ENCODE results near the gene SMOC1.

Gene SMOC1

GRCh38 chr14:69863083-69863482 lies 16.1 kb upstream of the SMOC1 start:
- no peak for DNase-seq (ENCODE audit: low read depth in 2 of 2)

DNA sequence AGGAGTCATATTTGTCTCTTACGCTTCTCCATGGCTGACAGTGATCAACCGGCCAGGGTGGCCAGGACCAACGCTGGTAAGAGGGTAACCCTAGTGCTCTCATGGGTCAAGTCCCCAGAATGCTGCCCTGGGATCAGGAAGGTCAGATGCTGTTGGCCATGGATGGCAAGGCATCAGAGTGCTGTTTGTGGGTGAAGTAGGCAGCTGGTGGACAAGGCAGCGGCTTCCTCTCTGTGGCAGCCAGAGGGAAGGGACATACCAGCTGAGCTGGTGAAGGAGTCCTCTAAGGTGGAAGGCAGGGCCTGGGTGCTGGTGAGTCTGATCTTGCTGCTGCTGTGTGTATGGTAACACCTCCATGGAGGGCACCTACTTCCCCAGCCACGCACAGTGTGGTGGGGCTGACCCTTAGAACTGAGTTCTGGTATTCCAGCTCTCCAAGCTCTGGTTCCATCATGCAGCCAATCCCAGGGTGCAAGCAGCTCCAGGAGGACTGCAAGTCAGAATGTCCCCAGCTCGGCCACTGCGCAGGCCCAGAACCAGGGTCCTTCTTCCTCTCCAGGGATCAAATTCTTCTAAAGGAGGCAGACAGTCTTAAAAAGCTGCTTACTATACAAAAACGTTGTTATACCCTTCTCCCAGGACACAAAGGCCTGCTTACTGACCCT lies 13.4 kb upstream of the SMOC1 start:
- DNase-seq (ENCODE audit: low read depth in 2 of 2): no peak

- no peak for DNase-seq (ENCODE audit: low read depth in 2 of 2)
These were observed 10.8 kb upstream of the SMOC1 start for GRCh38 chr14:69868363-69868963.

- DNase-seq (ENCODE audit: low read depth in 2 of 2): no peak
These were observed 8.6 kb upstream of the SMOC1 start for GRCh38 chr14:69870613-69871012.

DNA sequence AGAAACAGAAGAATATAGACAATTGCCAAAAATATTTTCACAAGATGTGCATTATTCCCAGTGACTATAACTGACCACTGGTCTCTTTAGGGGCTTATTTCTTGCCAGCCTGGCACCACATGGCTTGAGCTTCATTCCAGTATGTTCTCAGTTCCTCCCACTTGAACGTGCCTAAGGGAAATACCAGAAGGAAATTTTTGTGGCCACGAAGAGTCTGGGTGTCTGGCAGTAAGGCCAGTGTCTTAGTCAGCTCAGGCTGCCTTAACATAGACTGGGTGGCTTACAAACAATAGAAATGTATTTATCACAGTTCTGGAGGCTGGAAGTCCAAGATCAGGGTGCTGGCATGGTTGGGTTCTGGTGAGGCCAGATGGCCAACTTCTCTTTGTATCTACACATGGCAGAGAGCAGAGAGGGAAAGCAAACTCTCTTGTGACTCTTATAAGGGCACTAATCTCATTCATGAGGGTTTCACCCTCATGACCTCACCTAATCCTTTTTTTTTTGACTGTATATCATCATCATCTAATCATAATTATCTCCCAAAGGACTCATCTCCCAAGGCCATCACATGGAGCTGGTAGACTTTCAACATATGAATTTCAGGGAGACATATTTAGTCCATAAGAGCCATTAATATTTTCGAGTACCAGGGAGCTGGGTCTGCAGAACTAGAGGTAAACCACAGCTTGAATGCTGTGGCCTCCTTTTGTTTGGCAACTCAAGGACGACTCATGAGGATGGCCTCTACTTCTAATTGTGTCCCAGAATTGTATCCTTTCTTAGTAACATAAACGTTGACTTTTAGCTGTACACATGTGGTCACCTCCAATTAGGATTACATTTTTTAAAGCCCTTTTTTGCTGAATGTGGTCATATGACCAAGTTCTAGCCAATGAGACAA lies 5.1 kb upstream of the SMOC1 start:
- no peak for DNase-seq (ENCODE audit: low read depth in 2 of 2)

GRCh38 chr14:69876221-69876847 lies 2.9 kb upstream of the SMOC1 start:
- DNase-seq (ENCODE audit: low read depth in 2 of 2): no peak

- DNase-seq (ENCODE audit: low read depth in 2 of 2): no peak
These were observed 2.3 kb upstream of the SMOC1 start for GRCh38 chr14:69876848-69877306.

- no peak for DNase-seq (ENCODE audit: low read depth in 2 of 2)
These were observed 1.7 kb upstream of the SMOC1 start for GRCh38 chr14:69877492-69877891.

DNA sequence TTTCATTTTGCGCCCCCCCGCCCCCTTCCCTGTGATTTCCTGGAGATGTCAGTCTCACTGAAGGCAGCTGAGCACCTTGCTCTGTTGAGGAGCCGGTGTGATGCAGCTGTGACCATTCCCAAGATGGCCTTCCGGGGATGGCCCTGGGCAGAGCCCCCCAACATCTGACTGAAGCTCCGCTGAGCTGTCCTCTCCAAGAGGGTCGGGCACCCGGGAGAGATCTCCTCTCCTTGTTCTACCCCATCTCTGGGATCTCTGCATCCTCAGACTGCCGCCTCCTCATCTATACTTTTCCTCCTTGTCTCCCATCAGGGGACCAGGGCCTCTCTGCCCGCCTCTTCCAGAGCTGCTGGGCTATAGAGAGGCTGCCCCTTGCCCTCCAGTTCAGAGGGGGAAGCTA lies 965 bp upstream of the SMOC1 start:
- no peak for DNase-seq (ENCODE audit: low read depth in 2 of 2)

DNA sequence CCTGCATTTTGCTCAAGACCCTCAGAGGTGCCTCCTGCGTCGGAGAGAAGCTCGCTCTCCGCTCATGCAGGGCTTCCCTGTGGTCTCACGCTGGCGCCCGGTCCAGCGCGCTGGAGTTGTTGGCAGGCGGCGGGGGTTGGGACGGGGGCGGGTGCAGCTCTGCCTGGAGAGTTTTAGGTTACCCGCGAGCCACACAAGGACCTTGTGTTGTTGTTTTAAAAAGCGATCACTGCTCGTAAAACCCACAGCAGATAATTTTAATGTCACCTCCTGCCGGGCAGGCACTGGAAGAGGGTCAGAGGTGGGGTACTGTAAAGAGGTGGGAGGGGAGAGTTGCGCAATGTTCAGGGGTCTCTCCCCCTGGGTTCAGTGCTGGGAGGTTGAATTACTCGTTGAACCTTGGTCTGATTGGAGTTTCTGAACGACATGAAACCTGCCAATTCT lies 850 bp downstream of the SMOC1 start:
- DNase-seq (ENCODE audit: low read depth in 2 of 2): no peak

DNA sequence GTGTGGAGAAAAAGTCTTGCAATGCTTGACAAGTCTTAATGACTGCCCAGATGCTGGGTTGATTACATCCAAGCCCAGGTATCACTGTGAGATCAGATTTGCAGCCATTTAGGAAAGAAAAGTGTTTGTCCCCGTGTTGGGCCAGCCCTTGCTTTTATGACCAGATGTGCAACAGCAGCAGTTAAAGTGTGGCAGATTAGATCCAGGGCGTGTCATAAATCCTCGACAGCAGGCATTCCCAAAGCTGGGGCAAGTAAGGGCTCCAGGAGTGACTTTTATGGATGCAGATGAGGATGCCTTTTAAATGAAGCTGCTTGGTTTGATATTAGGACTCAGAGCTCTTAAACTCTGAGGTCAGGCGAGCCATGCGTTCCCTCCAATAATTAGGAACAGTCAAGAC lies 1.7 kb downstream of the SMOC1 start:
- DNase-seq (ENCODE audit: low read depth in 2 of 2): no peak

DNA sequence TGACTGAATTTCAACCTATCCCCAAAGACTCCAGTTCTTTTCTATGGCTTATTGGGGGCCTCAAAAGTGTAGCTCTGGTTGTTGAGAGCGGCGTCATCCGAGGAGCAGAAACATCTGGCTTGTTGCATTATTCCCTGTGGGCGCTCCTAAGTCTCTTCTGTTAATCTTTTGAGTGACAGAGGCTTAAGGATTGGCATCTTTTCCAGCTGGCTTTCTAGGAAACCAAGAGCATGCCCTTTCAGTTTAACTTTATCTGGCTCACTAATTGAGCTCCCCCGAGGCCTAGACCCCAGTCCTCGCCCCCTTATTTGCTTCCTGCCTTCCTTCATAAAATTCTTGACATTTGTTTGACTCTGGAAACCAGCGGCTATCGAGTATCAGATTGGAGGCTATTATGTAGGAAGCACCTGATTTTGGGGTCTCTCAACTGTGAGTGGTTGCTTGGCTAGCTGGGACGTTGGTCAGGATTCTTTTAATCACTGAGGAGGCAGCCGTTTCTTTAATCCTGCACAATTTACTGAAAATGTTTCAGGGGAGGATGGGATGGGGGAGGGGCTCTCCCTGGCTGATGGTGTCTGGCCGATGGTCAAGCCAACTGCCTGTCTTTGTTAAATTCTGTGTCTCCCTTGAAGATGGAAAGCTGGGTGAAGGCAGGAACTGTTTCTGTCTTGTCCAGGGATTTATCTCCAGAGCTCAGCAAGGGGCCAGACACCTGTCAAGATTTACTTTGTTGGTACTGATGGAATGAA lies 3.1 kb downstream of the SMOC1 start:
- DNase-seq (ENCODE audit: low read depth in 2 of 2): no peak

DNA sequence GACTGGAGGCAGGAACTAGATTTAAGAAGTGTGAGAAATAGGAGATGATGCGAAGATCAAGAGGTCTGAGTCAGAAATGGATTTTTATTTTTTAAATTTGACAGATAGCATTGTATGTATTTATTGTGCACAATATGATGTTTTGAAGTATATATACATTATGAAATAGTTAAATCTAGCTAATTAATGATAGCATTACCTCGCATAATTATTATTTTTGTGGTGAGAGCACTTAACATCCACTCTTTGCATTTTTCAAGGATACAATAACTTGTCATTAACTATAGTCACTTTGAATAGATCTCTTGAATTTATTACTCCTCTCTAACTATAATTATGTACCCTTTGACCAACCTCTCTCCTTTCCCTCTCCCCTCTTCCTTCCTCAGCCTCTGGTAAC lies 3.7 kb downstream of the SMOC1 start:
- DNase-seq (ENCODE audit: low read depth in 2 of 2): no peak

- DNase-seq (ENCODE audit: low read depth in 2 of 2): no peak
These were observed 7.4 kb downstream of the SMOC1 start for GRCh38 chr14:69886453-69887242.

DNA sequence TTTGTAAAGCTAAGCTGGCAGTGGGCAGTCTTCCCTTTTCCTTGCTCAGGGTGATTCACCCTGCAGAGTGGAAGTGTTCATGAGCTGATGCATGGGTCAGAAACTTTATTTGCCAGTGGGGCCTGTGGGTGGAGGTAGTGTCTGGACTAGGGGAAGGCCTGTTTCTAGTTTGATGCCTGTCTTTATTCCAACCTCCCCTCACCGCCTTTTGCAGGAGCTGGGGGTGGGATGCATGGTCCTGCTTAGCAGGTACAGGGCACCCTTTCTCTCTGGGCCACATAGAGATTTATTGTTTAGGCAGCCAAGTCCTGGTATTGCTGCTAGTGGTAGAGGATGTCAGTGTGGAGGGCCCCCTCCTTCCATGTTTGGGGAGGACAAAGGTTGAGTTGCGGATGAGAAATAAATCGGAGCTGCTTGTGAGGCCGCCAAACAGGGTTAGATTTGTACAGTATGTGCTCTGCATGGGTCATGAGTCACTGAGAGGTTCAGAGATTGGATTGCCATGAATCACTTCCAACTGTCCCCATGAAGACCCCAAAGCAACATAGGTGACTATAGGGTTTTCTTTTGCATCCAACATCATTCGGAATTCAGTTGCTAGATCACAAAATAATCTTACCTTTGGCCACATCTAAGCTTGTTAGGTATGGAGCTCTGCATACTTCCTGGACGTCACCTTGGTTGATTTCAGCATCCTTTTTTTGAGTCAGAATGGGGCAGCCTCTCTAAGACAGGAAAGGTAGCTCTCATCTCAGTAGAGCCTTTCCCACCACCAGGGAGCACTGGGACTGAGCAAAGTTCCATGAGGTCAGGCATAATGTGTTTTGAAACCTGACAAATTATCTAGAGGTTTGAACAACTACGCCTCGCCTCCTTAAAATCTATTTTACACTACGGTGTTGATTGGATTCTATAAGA lies 8.8 kb downstream of the SMOC1 start:
- DNase-seq (ENCODE audit: low read depth in 2 of 2): no peak

DNA sequence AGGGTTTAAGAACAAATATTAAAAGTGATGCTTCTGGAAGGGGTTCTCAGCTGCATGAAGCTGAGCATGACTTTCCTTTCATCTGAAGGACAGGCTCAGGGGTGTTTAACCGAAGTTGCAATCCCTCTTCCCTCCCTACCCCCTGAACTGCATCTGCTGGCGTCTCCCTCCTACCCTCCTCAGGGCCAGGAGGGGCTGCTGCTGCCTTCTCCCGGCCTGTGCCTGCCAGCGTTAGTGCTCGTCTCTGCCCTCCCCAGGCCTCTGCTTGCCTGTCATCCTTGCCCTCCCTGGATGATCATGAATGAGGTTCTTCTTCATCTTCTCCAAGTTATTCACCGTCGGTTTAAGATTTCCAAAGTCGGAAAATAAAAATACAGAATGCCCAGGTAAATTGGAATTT lies 12.2 kb downstream of the SMOC1 start:
- DNase-seq (ENCODE audit: low read depth in 2 of 2): no peak

DNA sequence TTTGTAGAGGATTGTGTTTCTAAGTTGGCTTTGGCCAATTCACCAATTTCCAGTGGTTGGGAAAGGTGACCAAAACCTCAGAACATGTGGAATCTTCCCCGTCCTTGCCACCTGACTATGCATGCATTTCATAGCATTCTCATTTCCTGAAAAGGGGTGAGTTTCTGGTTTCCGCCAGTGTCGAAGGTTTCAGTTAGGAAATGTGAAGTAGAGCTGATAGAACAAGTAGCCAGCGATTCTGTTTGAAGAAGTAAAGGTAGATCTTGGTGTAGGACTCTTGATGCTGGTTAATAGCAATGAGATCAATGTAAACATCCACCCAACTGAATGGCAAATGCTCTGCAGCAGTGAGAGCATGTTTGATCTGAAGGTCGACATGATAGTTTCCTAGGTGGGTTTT lies 15.9 kb downstream of the SMOC1 start:
- no peak for DNase-seq (ENCODE audit: low read depth in 2 of 2)

DNA sequence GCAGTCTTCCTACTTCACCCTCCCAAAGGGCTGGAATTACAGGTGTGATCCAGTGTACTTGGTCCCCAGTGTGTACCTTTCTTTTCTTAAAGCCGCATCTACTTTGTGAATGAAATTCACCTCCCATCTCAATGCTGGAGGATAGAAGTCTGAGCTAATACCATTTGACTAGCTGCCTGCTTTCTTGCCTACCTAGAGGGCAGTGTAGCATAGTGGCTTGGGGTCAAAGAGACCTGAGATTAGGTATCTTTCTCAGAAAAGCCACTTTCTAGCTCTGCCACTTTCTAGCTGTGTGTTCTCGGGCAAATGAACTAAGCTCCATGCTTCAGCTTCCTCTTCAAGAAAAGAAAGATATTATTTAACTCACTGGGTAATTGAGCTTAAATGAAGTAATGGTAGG lies 16.9 kb downstream of the SMOC1 start:
- DNase-seq (ENCODE audit: low read depth in 2 of 2): no peak

GRCh38 chr14:69896972-69897371 lies 17.8 kb downstream of the SMOC1 start:
- no peak for DNase-seq (ENCODE audit: low read depth in 2 of 2)

GRCh38 chr14:69900603-69901002 lies 21.4 kb downstream of the SMOC1 start:
- DNase-seq (ENCODE audit: low read depth in 2 of 2): no peak

All from stimulated activated CD8-positive, alpha-beta memory T cell treated with anti-CD3 and anti-CD28 coated beads, Interleukin-7, amount 100 ng/mL, for 1 hour (primary cell).